IMR-90 (cell line): Measurements from ENCODE around the gene MSMP. TPM values are rescaled to one million over a fixed set of nuclear protein-coding genes. Genes with fewer than 3 reads are reported as not detected.

Source experiments
- ATAC-seq: fragments of 200-7000 bp; cut with Tn5 transposase; 2 replicates; pipeline ENCODE4 v1.9.1; 2020; ENCODE audit warnings: low read depth, mild to moderate bottlenecking, moderate library complexity
- BruUV-seq: library from RNA; stranded (reverse); fragments of 400-500 nt; replicated peaks from 2 replicates; lab custom pipeline; 2021; lab: Mats Ljungman, UMichigan
- CTCF ChIA-PET: fragments of 300-600 bp; formaldehyde crosslinking; extraction: SDS; loops from one replicate; lab custom pipeline; 2021; ENCODE audit warnings: antibody characterized with exemption; lab: Yijun Ruan, JAX
- POLR2A ChIA-PET: fragments of 300-600 bp; sonication (Branson Sonifier 250); formaldehyde crosslinking; loops from one replicate; lab custom pipeline; 2022; ENCODE audit warnings: antibody characterized with exemption; ENCODE audit not compliant: unreplicated experiment; lab: Charles Lee
- DNase-seq: peaks from one replicate; pipeline ENCODE4 v3.0.0; 2013
- H2AFZ ChIP-seq: replicated peaks from 2 replicates; pipeline ENCODE3; 2013; ENCODE audit warnings: low read length, mild to moderate bottlenecking; ENCODE audit not compliant: poor library complexity
- H2AK5ac ChIP-seq: 2 replicates; pipeline ENCODE4 v1.6.1; 2013; ENCODE audit warnings: low read depth, low read length, inconsistent platforms
- H2AK9ac ChIP-seq: replicated peaks from 2 replicates; pipeline ENCODE3; 2013; ENCODE audit warnings: mild to moderate bottlenecking, low read depth, low read length, moderate library complexity; ENCODE audit not compliant: poor library complexity
- H2BK120ac ChIP-seq: 2 replicates; pipeline ENCODE4 v1.6.1; 2013; ENCODE audit warnings: low read depth, low read length, inconsistent platforms
- H2BK15ac ChIP-seq: 3 replicates; pipeline ENCODE4 v1.6.1; 2013; ENCODE audit warnings: low read depth, low read length, inconsistent platforms
- H2BK20ac ChIP-seq: 2 replicates; pipeline ENCODE4 v1.6.1; 2013; ENCODE audit warnings: low read depth, mild to moderate bottlenecking, inconsistent platforms, low read length, moderate library complexity
- H2BK5ac ChIP-seq: 2 replicates; pipeline ENCODE4 v1.6.1; 2013; ENCODE audit warnings: mild to moderate bottlenecking, low read depth, low read length, inconsistent platforms; ENCODE audit not compliant: poor library complexity, severe bottlenecking
- H3K14ac ChIP-seq: replicated peaks from 2 replicates; pipeline ENCODE4 v1.6.1; 2013; ENCODE audit warnings: low read depth, low read length, inconsistent platforms
- H3K18ac ChIP-seq: 2 replicates; pipeline ENCODE4 v1.6.1; 2013; ENCODE audit warnings: low read depth, low read length, control low read depth
- H3K23ac ChIP-seq: 2 replicates; pipeline ENCODE4 v1.6.1; 2013; ENCODE audit warnings: low read depth, low read length, inconsistent platforms
- H3K27ac ChIP-seq: 2 replicates; pipeline ENCODE4 v1.5.1; 2013; ENCODE audit warnings: mild to moderate bottlenecking, control low read depth, low read length; ENCODE audit not compliant: insufficient read depth
- H3K27me3 ChIP-seq: 2 replicates; pipeline ENCODE4 v1.6.1; 2013; ENCODE audit warnings: low read length; ENCODE audit not compliant: control insufficient read depth, insufficient read depth
- H3K36me3 ChIP-seq: 2 replicates; pipeline ENCODE4 v1.6.1; 2013; ENCODE audit warnings: low read length, mixed read lengths; ENCODE audit not compliant: control insufficient read depth, insufficient read depth
- H3K4ac ChIP-seq: 2 replicates; pipeline ENCODE4 v1.6.1; 2013; ENCODE audit warnings: low read depth, low read length, inconsistent platforms
- H3K4me1 ChIP-seq: 2 replicates; pipeline ENCODE4 v1.6.1; 2013; ENCODE audit warnings: low read length, mixed read lengths; ENCODE audit not compliant: control insufficient read depth, insufficient read depth
- H3K4me2 ChIP-seq: 2 replicates; pipeline ENCODE4 v1.6.1; 2013; ENCODE audit warnings: low read depth, mild to moderate bottlenecking, control low read depth, low read length, moderate library complexity
- H3K4me3 ChIP-seq: 2 replicates; pipeline ENCODE4 v1.5.1; 2013; ENCODE audit warnings: low read depth, mild to moderate bottlenecking, control low read depth, low read length, moderate library complexity; ENCODE audit not compliant: insufficient read depth
- H3K56ac ChIP-seq: 2 replicates; pipeline ENCODE4 v1.6.1; 2013; ENCODE audit warnings: low read length, inconsistent platforms; ENCODE audit not compliant: insufficient read depth; ENCODE audit errors: extremely low read depth
- H3K79me1 ChIP-seq, 2 experiments: 2 replicates each; pipeline ENCODE4 v1.6.1; 2013; ENCODE audit warnings: low read length in 2 of 2, inconsistent platforms in 1 of 2, low read depth in 1 of 2
- H3K9ac ChIP-seq: 2 replicates; pipeline ENCODE4 v1.6.1; 2013; ENCODE audit warnings: low read depth, low read length, control low read depth
- H3K9me1 ChIP-seq: 2 replicates; pipeline ENCODE4 v1.6.1; 2013; ENCODE audit warnings: low read length, inconsistent platforms; ENCODE audit not compliant: insufficient read depth
- H3K9me3 ChIP-seq: 2 replicates; pipeline ENCODE4 v1.6.1; 2013; ENCODE audit warnings: low read length; ENCODE audit not compliant: control insufficient read depth, insufficient read depth
- H4K20me1 ChIP-seq: 2 replicates; pipeline ENCODE4 v1.6.1; 2013; ENCODE audit warnings: low read length, inconsistent platforms; ENCODE audit not compliant: insufficient read depth
- H4K5ac ChIP-seq: 2 replicates; pipeline ENCODE4 v1.6.1; 2013; ENCODE audit warnings: mild to moderate bottlenecking, low read depth, low read length, control low read depth
- H4K8ac ChIP-seq, 2 experiments: 2 replicates each; pipeline ENCODE4 v1.6.1; 2013; ENCODE audit warnings: low read depth in 2 of 2, low read length in 2 of 2, control low read depth in 1 of 2, inconsistent platforms in 1 of 2
- H4K91ac ChIP-seq: 2 replicates; pipeline ENCODE4 v1.6.1; 2013; ENCODE audit warnings: low read depth, low read length, inconsistent platforms; ENCODE audit not compliant: insufficient read depth
- BHLHE40 ChIP-seq: fragments of 150-350 bp; IDR thresholded peaks from 2 replicates; pipeline ENCODE4 v1.6.1; 2016; ENCODE audit warnings: mild to moderate bottlenecking, low read depth, low read length
- CEBPB ChIP-seq: IDR thresholded peaks from 2 replicates; pipeline ENCODE4 v1.6.1; 2012; ENCODE audit warnings: low read depth, low read length, improper control_type of control experiment
- CHD1 ChIP-seq: IDR thresholded peaks from 2 replicates; pipeline ENCODE4 v1.6.1; 2012; ENCODE audit warnings: low read depth, low read length, improper control_type of control experiment
- CTCF ChIP-seq: conservative IDR thresholded peaks from 2 replicates; pipeline ENCODE4 v1.5.1; 2012; ENCODE audit warnings: mild to moderate bottlenecking, low read depth, low read length, improper control_type of control experiment
- FOS ChIP-seq: fragments of 150-350 bp; IDR thresholded peaks from 2 replicates; pipeline ENCODE4 v1.6.1; 2016; ENCODE audit warnings: low read depth, low read length
- MAFK ChIP-seq: IDR thresholded peaks from 2 replicates; pipeline ENCODE4 v1.6.1; 2012; ENCODE audit warnings: low read depth, low read length, improper control_type of control experiment
- MAZ ChIP-seq: IDR thresholded peaks from 2 replicates; pipeline ENCODE4 v1.6.1; 2012; ENCODE audit warnings: low read depth, mild to moderate bottlenecking, low read length, improper control_type of control experiment, moderate library complexity, borderline replicate concordance
- MXI1 ChIP-seq: IDR thresholded peaks from 2 replicates; pipeline ENCODE4 v1.6.1; 2012; ENCODE audit warnings: low read depth, mild to moderate bottlenecking, low read length, moderate library complexity, borderline replicate concordance
- NFE2L2 ChIP-seq: fragments of 150-350 bp; IDR thresholded peaks from 2 replicates; pipeline ENCODE4 v1.6.1; 2016; ENCODE audit warnings: low read depth, mild to moderate bottlenecking, low read length
- POLR2A ChIP-seq: IDR thresholded peaks from 2 replicates; pipeline ENCODE4 v1.6.1; 2012; ENCODE audit warnings: mild to moderate bottlenecking, low read depth, low read length
- RAD21 ChIP-seq: IDR thresholded peaks from 2 replicates; pipeline ENCODE4 v1.6.1; 2012; ENCODE audit warnings: low read length, improper control_type of control experiment
- RCOR1 ChIP-seq: IDR thresholded peaks from 2 replicates; pipeline ENCODE4 v1.6.1; 2012; ENCODE audit warnings: mild to moderate bottlenecking, low read length, improper control_type of control experiment; ENCODE audit not compliant: insufficient replicate concordance
- RFX5 ChIP-seq: IDR thresholded peaks from 2 replicates; pipeline ENCODE4 v1.8.0; 2012; ENCODE audit warnings: low read depth, mild to moderate bottlenecking, low read length, moderate library complexity
- SMC3 ChIP-seq: fragments of 150-350 bp; IDR thresholded peaks from 2 replicates; pipeline ENCODE4 v1.6.1; 2016; ENCODE audit warnings: low read depth, mild to moderate bottlenecking, antibody characterized with exemption, low read length, moderate library complexity
- USF2 ChIP-seq: fragments of 150-350 bp; IDR thresholded peaks from 2 replicates; pipeline ENCODE4 v1.6.1; 2017; ENCODE audit warnings: mild to moderate bottlenecking, antibody characterized with exemption, low read length, low read depth
- WGBS, 2 experiments: methylation state at CpG; one replicate each; pipeline versions ENCODE4 v1.1.5 to v1.1.7; 2013; ENCODE audit warnings: missing lambda C conversion rate in 2 of 2; ENCODE audit not compliant: insufficient read length in 1 of 2; ENCODE audit errors: extremely low coverage in 2 of 2; 5-methylcytosine and 5-hydroxymethylcytosine counted together
- dilution Hi-C: fragments of 300-500 bp; cut with HindIII; formaldehyde crosslinking; loops from one replicate; pipeline ENCODE4 v1.14.3; 2018; ENCODE audit warnings: low sequenced_read_pairs; ENCODE audit not compliant: unreplicated experiment
- in situ Hi-C: fragments of 300-500 bp; cut with MboI; formaldehyde crosslinking; loops from 3 replicates; pipeline ENCODE4 v1.14.3; 2019; ENCODE audit warnings: low sequenced_read_pairs, inconsistent platforms, mixed read lengths
- intact Hi-C: fragments of 100-400 bp; cut with micrococcal nuclease; formaldehyde crosslinking; loops from 2 replicates; pipeline ENCODE4 v1.10.0; 2022
- polyA plus RNA-seq, 3 experiments: library from polyadenylated mRNA; depleted of rRNA; stranded (reverse); fragments of >200 nt; gene quantifications; 2 replicates each; pipeline ENCODE4 v1.2.3, GENCODE V29; 2012; ENCODE audit warnings: low replicate concordance in 1 of 3
- total RNA-seq: library from RNA; depleted of rRNA; stranded (reverse); fragments of >200 nt; gene quantifications from 2 replicates; pipeline ENCODE4 v1.2.3, GENCODE V29; 2012

The MSMP gene
- total and polyA plus RNA-seq, 2 of the 4 experiments (the other 2 are of a cell fraction), result not detected

GRCh38 chr9:35792024-35792813, 38.1 kb upstream of the MSMP start:
- ATAC-seq, result no peak
- H3K27me3 ChIP-seq, result no peaks in the 10 kb centered on the region
- no peak overlapping the region for H2BK20ac ChIP-seq
- no peaks in the 10 kb centered on the region for H3K36me3 ChIP-seq
- 95% methylated on average over 24 of the region's 34 CpGs; no CpG with 5 or more reads in 1 of the 2 experiments for WGBS, 2 experiments
- peak overlapping the region; percentile 97; the same call in 1 of the 2 replicates for H3K18ac ChIP-seq
- dilution Hi-C loops (no loop called here), in situ Hi-C loops (no loop called here), intact Hi-C loops (no loop called here)
- peak overlapping the region; percentile 18 for H2BK5ac ChIP-seq
- peaks cover 27 to 55% of the 10 kb centered on the region in 2 experiments for H3K79me1 ChIP-seq
- H3K9me1 ChIP-seq, result peaks cover 39% of the 10 kb centered on the region
- H3K4me1 ChIP-seq, result peaks cover 28% of the 10 kb centered on the region
- H2BK15ac ChIP-seq, result 0 out of 3 replicates have a peak overlapping the region, but pooled peaks have one; percentile 6
- H3K14ac ChIP-seq, result peak overlapping the region; percentile 81
- no peaks in the 10 kb centered on the region for H4K20me1 ChIP-seq
- peak overlapping the region; percentile 82 for H2AK9ac ChIP-seq
- H2BK120ac ChIP-seq, result no peak overlapping the region
- H4K91ac ChIP-seq, result peak overlapping the region; percentile 59; the same call in 1 of the 2 replicates
- peak overlapping the region; percentile 66 for H2AK5ac ChIP-seq
- peak overlapping the region; percentile 90 for H3K9ac ChIP-seq
- no TSS peak for BruUV-seq
- H2AFZ ChIP-seq, result peak overlapping the region; percentile 93
- peak overlapping the region; percentile 93 to 97; a peak in 3 of 4 replicates for H4K8ac ChIP-seq
- H3K9me3 ChIP-seq, result no peaks in the 10 kb centered on the region
- H3K4ac ChIP-seq, result peak overlapping the region; percentile 96
- H3K27ac ChIP-seq, result peak overlapping the region; percentile 89
- H3K4me3 ChIP-seq, result peak overlapping the region; percentile 89
- CTCF ChIA-PET, result interaction anchor here (0.6 to 1.3 kb wide), 3 partner anchors 20 to 131 kb away, joined by 3 to 5 read pairs (median 4); partner anchors contain the start of gene SPAG8
- H4K5ac ChIP-seq, result no peak overlapping the region; the same call in none of the 2 replicates
- H3K4me2 ChIP-seq, result peak overlapping the region; percentile 98
- POLR2A ChIA-PET, result interaction anchor here (0.7 kb wide), 1 partner anchor 9 kb away, joined by 3 read pairs; no protein-coding TSS in a partner anchor
- H3K23ac ChIP-seq, result peak overlapping the region; percentile 91
- no peak overlapping the region for H3K56ac ChIP-seq
- DNase-seq, result no peak
- TF ChIP-seq POLR2A (no peak), CEBPB (no peak), NFE2L2 (no peak), CHD1 (no peak), USF2 (no peak), MAZ (no peak), FOS (no peak), SMC3 (no peak), BHLHE40 (no peak), RCOR1 (no peak), MXI1 (no peak), RFX5 (no peak), MAFK (no peak), RAD21 (no peak), CTCF (no peak)
